ENCODE results near the gene DGKE. TPM values are rescaled to one million over a fixed set of nuclear protein-coding genes. Genes with fewer than 3 reads are reported as not detected.

DGKE gene
- total and polyA plus RNA-seq, 2 of the 13 experiments (the other 11 are each of a cell fraction or from before 2014, with no cell fraction given), result 3.2 to 5.3 TPM

DNA sequence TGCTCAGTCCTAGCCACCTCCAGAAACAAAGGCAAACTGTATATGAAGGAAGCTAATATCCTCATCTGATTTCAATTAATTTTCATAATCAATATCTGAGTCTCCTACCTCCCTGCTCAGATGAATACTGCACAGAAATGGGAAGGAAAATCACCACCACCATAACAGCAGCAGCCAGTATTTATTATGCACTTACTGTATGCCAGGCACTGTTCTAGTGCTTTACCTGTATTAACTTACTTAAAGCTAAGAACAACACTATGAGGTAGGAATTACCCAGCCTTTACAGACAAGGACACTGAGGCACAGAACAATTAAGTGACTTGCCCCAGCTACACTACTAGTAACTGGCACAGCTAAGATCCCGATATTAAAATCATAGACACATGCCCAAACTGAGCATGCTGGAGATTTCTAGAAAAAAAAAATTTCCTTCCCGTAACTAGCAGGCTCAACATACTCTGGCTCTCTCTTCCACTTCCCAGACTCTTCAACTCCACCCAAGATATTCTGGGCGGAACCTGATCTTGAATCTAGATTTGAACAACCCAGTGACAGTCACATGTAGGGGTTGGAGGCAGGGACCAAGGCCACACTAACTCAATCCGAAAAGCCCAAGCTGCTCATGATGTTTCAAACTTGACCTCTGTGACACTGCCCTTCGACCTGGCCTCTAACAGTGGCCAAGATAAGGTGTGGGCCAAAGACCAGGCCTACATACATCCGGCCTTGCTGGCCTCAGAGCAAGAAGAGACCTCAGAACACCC is 76.0 kb downstream of the DGKE start (continued):
- TF ChIP-seq KDM5A (IDR thresholded peaks at IDR 0.05; ENCODE audit: borderline replicate concordance, low read length) (no peak), ZNF614 (CRISPR knock-in tag; IDR thresholded peaks at IDR 0.05; ENCODE audit: borderline replicate concordance) (no peak), POGZ (CRISPR knock-in tag; IDR thresholded peaks at IDR 0.05) (no peak; the same call in 1 of the 2 replicates), CREB1 (IDR thresholded peaks at IDR 0.05) (no peak), CREB1 (CRISPR knock-in tag; IDR thresholded peaks at IDR 0.05) (no peak), ZNF674 (CRISPR knock-in tag; IDR thresholded peaks at IDR 0.05; ENCODE audit: low read depth) (no peak), CCAR2 (optimal IDR thresholded peaks at IDR 0.05; ENCODE audit: low read depth, low read length) (no peak), ZNF33B (CRISPR knock-in tag; IDR thresholded peaks at IDR 0.05) (no peak), ZNF577 (CRISPR knock-in tag; IDR thresholded peaks at IDR 0.05; ENCODE audit: borderline replicate concordance, low read depth) (no peak)
- TF ChIP-seq, protein P1, sequence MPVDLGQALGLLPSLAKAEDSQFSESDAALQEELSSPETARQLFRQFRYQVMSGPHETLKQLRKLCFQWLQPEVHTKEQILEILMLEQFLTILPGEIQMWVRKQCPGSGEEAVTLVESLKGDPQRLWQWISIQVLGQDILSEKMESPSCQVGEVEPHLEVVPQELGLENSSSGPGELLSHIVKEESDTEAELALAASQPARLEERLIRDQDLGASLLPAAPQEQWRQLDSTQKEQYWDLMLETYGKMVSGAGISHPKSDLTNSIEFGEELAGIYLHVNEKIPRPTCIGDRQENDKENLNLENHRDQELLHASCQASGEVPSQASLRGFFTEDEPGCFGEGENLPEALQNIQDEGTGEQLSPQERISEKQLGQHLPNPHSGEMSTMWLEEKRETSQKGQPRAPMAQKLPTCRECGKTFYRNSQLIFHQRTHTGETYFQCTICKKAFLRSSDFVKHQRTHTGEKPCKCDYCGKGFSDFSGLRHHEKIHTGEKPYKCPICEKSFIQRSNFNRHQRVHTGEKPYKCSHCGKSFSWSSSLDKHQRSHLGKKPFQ (CRISPR knock-in tag; IDR thresholded peaks at IDR 0.05; ENCODE audit: insufficient replicate concordance), result no peak
- TF ChIP-seq, protein P2, sequence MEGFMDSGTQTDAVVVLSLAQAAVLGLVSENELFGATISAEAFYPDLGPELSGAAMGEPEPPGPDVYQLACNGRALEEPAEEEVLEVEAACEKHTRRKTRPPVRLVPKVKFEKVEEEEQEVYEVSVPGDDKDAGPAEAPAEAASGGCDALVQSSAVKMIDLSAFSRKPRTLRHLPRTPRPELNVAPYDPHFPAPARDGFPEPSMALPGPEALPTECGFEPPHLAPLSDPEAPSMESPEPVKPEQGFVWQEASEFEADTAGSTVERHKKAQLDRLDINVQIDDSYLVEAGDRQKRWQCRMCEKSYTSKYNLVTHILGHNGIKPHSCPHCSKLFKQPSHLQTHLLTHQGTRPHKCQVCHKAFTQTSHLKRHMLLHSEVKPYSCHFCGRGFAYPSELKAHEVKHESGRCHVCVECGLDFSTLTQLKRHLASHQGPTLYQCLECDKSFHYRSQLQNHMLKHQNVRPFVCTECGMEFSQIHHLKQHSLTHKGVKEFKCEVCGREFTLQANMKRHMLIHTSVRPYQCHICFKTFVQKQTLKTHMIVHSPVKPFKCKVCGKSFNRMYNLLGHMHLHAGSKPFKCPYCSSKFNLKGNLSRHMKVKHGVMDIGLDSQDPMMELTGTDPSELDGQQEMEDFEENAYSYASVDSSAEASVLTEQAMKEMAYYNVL (CRISPR knock-in tag; IDR thresholded peaks at IDR 0.05; ENCODE audit: borderline replicate concordance), result peak; percentile 61; the same call in 1 of the 2 replicates
- TF ChIP-seq, protein P3, sequence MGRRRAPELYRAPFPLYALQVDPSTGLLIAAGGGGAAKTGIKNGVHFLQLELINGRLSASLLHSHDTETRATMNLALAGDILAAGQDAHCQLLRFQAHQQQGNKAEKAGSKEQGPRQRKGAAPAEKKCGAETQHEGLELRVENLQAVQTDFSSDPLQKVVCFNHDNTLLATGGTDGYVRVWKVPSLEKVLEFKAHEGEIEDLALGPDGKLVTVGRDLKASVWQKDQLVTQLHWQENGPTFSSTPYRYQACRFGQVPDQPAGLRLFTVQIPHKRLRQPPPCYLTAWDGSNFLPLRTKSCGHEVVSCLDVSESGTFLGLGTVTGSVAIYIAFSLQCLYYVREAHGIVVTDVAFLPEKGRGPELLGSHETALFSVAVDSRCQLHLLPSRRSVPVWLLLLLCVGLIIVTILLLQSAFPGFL (CRISPR knock-in tag; IDR thresholded peaks at IDR 0.05), result no peak
- TF ChIP-seq, protein P4, sequence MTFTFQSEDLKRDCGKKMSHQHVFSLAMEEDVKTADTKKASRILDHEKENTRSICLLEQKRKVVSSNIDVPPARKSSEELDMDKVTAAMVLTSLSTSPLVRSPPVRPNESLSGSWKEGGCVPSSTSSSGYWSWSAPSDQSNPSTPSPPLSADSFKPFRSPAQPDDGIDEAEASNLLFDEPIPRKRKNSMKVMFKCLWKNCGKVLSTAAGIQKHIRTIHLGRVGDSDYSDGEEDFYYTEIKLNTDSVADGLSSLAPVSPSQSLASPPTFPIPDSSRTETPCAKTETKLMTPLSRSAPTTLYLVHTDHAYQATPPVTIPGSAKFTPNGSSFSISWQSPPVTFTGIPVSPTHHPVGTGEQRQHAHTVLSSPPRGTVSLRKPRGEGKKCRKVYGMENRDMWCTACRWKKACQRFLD (CRISPR knock-in tag; IDR thresholded peaks at IDR 0.05; ENCODE audit: borderline replicate concordance), result no peak
- TF ChIP-seq, protein P5, sequence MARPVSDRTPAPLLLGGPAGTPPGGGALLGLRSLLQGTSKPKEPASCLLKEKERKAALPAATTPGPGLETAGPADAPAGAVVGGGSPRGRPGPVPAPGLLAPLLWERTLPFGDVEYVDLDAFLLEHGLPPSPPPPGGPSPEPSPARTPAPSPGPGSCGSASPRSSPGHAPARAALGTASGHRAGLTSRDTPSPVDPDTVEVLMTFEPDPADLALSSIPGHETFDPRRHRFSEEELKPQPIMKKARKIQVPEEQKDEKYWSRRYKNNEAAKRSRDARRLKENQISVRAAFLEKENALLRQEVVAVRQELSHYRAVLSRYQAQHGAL (CRISPR knock-in tag; IDR thresholded peaks at IDR 0.05; ENCODE audit: not compliant biosample characterization), result no peak
- TF ChIP-seq, protein P6, sequence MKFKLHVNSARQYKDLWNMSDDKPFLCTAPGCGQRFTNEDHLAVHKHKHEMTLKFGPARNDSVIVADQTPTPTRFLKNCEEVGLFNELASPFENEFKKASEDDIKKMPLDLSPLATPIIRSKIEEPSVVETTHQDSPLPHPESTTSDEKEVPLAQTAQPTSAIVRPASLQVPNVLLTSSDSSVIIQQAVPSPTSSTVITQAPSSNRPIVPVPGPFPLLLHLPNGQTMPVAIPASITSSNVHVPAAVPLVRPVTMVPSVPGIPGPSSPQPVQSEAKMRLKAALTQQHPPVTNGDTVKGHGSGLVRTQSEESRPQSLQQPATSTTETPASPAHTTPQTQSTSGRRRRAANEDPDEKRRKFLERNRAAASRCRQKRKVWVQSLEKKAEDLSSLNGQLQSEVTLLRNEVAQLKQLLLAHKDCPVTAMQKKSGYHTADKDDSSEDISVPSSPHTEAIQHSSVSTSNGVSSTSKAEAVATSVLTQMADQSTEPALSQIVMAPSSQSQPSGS (CRISPR knock-in tag; IDR thresholded peaks at IDR 0.05), result 0 out of 2 replicates have a peak, but pooled peaks have one; percentile 48
- TF ChIP-seq, protein P7, sequence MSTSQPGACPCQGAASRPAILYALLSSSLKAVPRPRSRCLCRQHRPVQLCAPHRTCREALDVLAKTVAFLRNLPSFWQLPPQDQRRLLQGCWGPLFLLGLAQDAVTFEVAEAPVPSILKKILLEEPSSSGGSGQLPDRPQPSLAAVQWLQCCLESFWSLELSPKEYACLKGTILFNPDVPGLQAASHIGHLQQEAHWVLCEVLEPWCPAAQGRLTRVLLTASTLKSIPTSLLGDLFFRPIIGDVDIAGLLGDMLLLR (CRISPR knock-in tag; IDR thresholded peaks at IDR 0.05), result no peak

Measured in HepG2 (cell line).